ENCODE results near the gene RIMS4. TPM values are rescaled to one million over a fixed set of nuclear protein-coding genes. Genes with fewer than 3 reads are reported as not detected.

The RIMS4 gene
- 0.44 and 0.49 TPM in 2 replicates for polyA plus RNA-seq (2013)

- peak within 1 kb of the TSS; percentile 74 for H3K4me2 ChIP-seq (ENCODE audit: low read length)
- H4K8ac ChIP-seq (ENCODE audit: low read depth, low read length), result no peak within 1 kb of the TSS
- no peak within 1 kb of the TSS for H2BK12ac ChIP-seq (ENCODE audit: low read length)
- no peak within 1 kb of the TSS for H4K12ac ChIP-seq (ENCODE audit: low read depth, low read length)
- peaks cover 2 to 4% of the 10 kb centered on the region in 2 experiments for H3K4me1 ChIP-seq (ENCODE audit: control insufficient read depth in 1 of 2, insufficient read depth in 2 of 2, low read length in 2 of 2)
- H3K79me2 ChIP-seq (ENCODE audit: control insufficient read depth, insufficient read depth, low read length, poor library complexity), result no peaks in the 10 kb centered on the region
- peak within 1 kb of the TSS; percentile 61 for H3K4me3 ChIP-seq (ENCODE audit: low read depth, low read length)
- no peak within 1 kb of the TSS for H2AFZ ChIP-seq (ENCODE audit: insufficient read depth, low read length, poor library complexity)
- no peak within 1 kb of the TSS for H3K9ac ChIP-seq (ENCODE audit: low read length)
- H3K23ac ChIP-seq (ENCODE audit: low read length), result peak within 1 kb of the TSS; percentile 67
- no peak within 1 kb of the TSS for H4K91ac ChIP-seq (ENCODE audit: low read depth, low read length)
- peaks cover 35% of the 10 kb centered on the region for H3K27me3 ChIP-seq (ENCODE audit: insufficient read depth, low read length)
- no peaks in the 10 kb centered on the region for H3K36me3 ChIP-seq (ENCODE audit: control insufficient read depth in 1 of 2, insufficient read depth in 2 of 2, low read length in 2 of 2)
- H3K27ac ChIP-seq (ENCODE audit: low read depth, low read length), result no peak within 1 kb of the TSS
- DNase-seq, result peak in 1 of 2 donors; percentile 26
- no peaks in the 10 kb centered on the region for H3K79me1 ChIP-seq (ENCODE audit: low read length)
- no peak within 1 kb of the TSS for H2BK5ac ChIP-seq (ENCODE audit: low read depth, low read length, poor library complexity)
- no peak within 1 kb of the TSS for H2AK5ac ChIP-seq (ENCODE audit: low read length)
- no peak within 1 kb of the TSS for H2BK120ac ChIP-seq (ENCODE audit: insufficient read depth, low read length, poor library complexity)
- no peak within 1 kb of the TSS for H3K14ac ChIP-seq (ENCODE audit: low read length)
- no peak within 1 kb of the TSS for H3K4ac ChIP-seq (ENCODE audit: low read depth, low read length)
- H3K18ac ChIP-seq (ENCODE audit: low read length), result no peak within 1 kb of the TSS
- H3K9me3 ChIP-seq (ENCODE audit: insufficient read depth, low read depth, low read length), result peaks cover 8% of the 10 kb centered on the region
- WGBS (ENCODE audit: extremely low coverage, insufficient coverage, insufficient read length), result no CpG with 5 or more reads among the region's 89 CpGs
Measured at GRCh38 chr20:44810391-44811149, at the start of gene RIMS4. RIMS4 (minus strand) TSS chr20:44810546; CDS start chr20:44810271, 275 bp downstream.

GRCh38 chr20:44858606-44859360 is 48.4 kb upstream of the RIMS4 start:
- Histone ChIP-seq H3K23ac (ENCODE audit: low read length) (no peak overlapping the region), H2BK120ac (ENCODE audit: insufficient read depth, low read length, poor library complexity) (no peak overlapping the region), H2AFZ (ENCODE audit: insufficient read depth, low read length, poor library complexity) (no peak overlapping the region), H2BK12ac (ENCODE audit: low read length) (no peak overlapping the region), H3K79me1 (ENCODE audit: low read length) (no peaks in the 10 kb centered on the region), H3K9me3 (ENCODE audit: insufficient read depth, low read depth, low read length) (no peaks in the 10 kb centered on the region), H3K4ac (ENCODE audit: low read depth, low read length) (no peak overlapping the region), H3K18ac (ENCODE audit: low read length) (no peak overlapping the region), H3K27me3 (ENCODE audit: insufficient read depth, low read length) (no peaks in the 10 kb centered on the region), H4K8ac (ENCODE audit: low read depth, low read length) (no peak overlapping the region), H3K4me3 (ENCODE audit: low read depth, low read length) (no peak overlapping the region), H3K27ac (ENCODE audit: low read depth, low read length) (no peak overlapping the region), H2BK5ac (ENCODE audit: low read depth, low read length, poor library complexity) (no peak overlapping the region), H3K4me2 (ENCODE audit: low read length) (no peak overlapping the region), H3K14ac (ENCODE audit: low read length) (no peak overlapping the region), H4K91ac (ENCODE audit: low read depth, low read length) (no peak overlapping the region), H2AK5ac (ENCODE audit: low read length) (no peak overlapping the region), H4K12ac (ENCODE audit: low read depth, low read length) (no peak overlapping the region), H3K4me1 (ENCODE audit: control insufficient read depth in 1 of 2, insufficient read depth in 2 of 2, low read length in 2 of 2) (no peaks in the 10 kb centered on the region), H3K9ac (ENCODE audit: low read length) (no peak overlapping the region), H3K79me2 (ENCODE audit: control insufficient read depth, insufficient read depth, low read length, poor library complexity) (no peaks in the 10 kb centered on the region), H3K36me3 (ENCODE audit: control insufficient read depth in 1 of 2, insufficient read depth in 2 of 2, low read length in 2 of 2) (no peaks in the 10 kb centered on the region)
- no peak for DNase-seq

- no peak overlapping the region for H3K4me2 ChIP-seq (ENCODE audit: low read length)
Measured at GRCh38 chr20:44856856-44857448, 46.6 kb upstream of the RIMS4 start.

GRCh38 chr20:44856442-44856841 is 46.1 kb upstream of the RIMS4 start:
- Histone ChIP-seq H3K9me3 (ENCODE audit: insufficient read depth, low read depth, low read length) (no peaks in the 10 kb centered on the region), H2BK120ac (ENCODE audit: insufficient read depth, low read length, poor library complexity) (no peak overlapping the region), H4K12ac (ENCODE audit: low read depth, low read length) (no peak overlapping the region), H3K27me3 (ENCODE audit: insufficient read depth, low read length) (no peaks in the 10 kb centered on the region), H3K79me2 (ENCODE audit: control insufficient read depth, insufficient read depth, low read length, poor library complexity) (no peaks in the 10 kb centered on the region), H3K14ac (ENCODE audit: low read length) (no peak overlapping the region), H2AK5ac (ENCODE audit: low read length) (no peak overlapping the region), H2BK12ac (ENCODE audit: low read length) (no peak overlapping the region), H3K4me2 (ENCODE audit: low read length) (no peak overlapping the region), H3K4me3 (ENCODE audit: low read depth, low read length) (no peak overlapping the region), H3K9ac (ENCODE audit: low read length) (no peak overlapping the region), H3K4me1 (ENCODE audit: control insufficient read depth in 1 of 2, insufficient read depth in 2 of 2, low read length in 2 of 2) (no peaks in the 10 kb centered on the region), H3K36me3 (ENCODE audit: control insufficient read depth in 1 of 2, insufficient read depth in 2 of 2, low read length in 2 of 2) (no peaks in the 10 kb centered on the region), H3K79me1 (ENCODE audit: low read length) (no peaks in the 10 kb centered on the region), H3K23ac (ENCODE audit: low read length) (no peak overlapping the region), H3K4ac (ENCODE audit: low read depth, low read length) (no peak overlapping the region), H4K91ac (ENCODE audit: low read depth, low read length) (no peak overlapping the region), H2BK5ac (ENCODE audit: low read depth, low read length, poor library complexity) (no peak overlapping the region), H4K8ac (ENCODE audit: low read depth, low read length) (no peak overlapping the region), H2AFZ (ENCODE audit: insufficient read depth, low read length, poor library complexity) (no peak overlapping the region), H3K18ac (ENCODE audit: low read length) (no peak overlapping the region), H3K27ac (ENCODE audit: low read depth, low read length) (no peak overlapping the region)
- peak in 1 of 2 donors; percentile 55 for DNase-seq
- WGBS (ENCODE audit: extremely low coverage, insufficient coverage, insufficient read length), result no CpG with 5 or more reads among the region's 2 CpGs

More at GRCh38 chr20:44856856-44857448, 46.6 kb upstream of the RIMS4 start:
- Histone ChIP-seq H3K79me2 (ENCODE audit: control insufficient read depth, insufficient read depth, low read length, poor library complexity) (no peaks in the 10 kb centered on the region), H3K9me3 (ENCODE audit: insufficient read depth, low read depth, low read length) (no peaks in the 10 kb centered on the region), H4K12ac (ENCODE audit: low read depth, low read length) (no peak overlapping the region), H3K27ac (ENCODE audit: low read depth, low read length) (no peak overlapping the region), H3K27me3 (ENCODE audit: insufficient read depth, low read length) (no peaks in the 10 kb centered on the region), H3K4me3 (ENCODE audit: low read depth, low read length) (no peak overlapping the region), H3K18ac (ENCODE audit: low read length) (no peak overlapping the region), H2AFZ (ENCODE audit: insufficient read depth, low read length, poor library complexity) (no peak overlapping the region), H3K9ac (ENCODE audit: low read length) (no peak overlapping the region), H3K14ac (ENCODE audit: low read length) (no peak overlapping the region), H2BK5ac (ENCODE audit: low read depth, low read length, poor library complexity) (no peak overlapping the region), H4K8ac (ENCODE audit: low read depth, low read length) (no peak overlapping the region), H3K23ac (ENCODE audit: low read length) (no peak overlapping the region), H3K79me1 (ENCODE audit: low read length) (no peaks in the 10 kb centered on the region), H3K4ac (ENCODE audit: low read depth, low read length) (no peak overlapping the region), H2BK120ac (ENCODE audit: insufficient read depth, low read length, poor library complexity) (no peak overlapping the region), H3K36me3 (ENCODE audit: control insufficient read depth in 1 of 2, insufficient read depth in 2 of 2, low read length in 2 of 2) (no peaks in the 10 kb centered on the region), H2BK12ac (ENCODE audit: low read length) (no peak overlapping the region), H4K91ac (ENCODE audit: low read depth, low read length) (no peak overlapping the region), H3K4me1 (ENCODE audit: control insufficient read depth in 1 of 2, insufficient read depth in 2 of 2, low read length in 2 of 2) (no peaks in the 10 kb centered on the region), H2AK5ac (ENCODE audit: low read length) (no peak overlapping the region)
- WGBS (ENCODE audit: extremely low coverage, insufficient coverage, insufficient read length), result no CpG with 5 or more reads among the region's 6 CpGs
- DNase-seq, result no peak

All from trophoblast cell (in vitro differentiated cells and primary cell).